Endodermal cell (in vitro differentiated cells): ENCODE measurements around the gene CTIF. TPM values are rescaled to one million over a fixed set of nuclear protein-coding genes. Genes with fewer than 3 reads are reported as not detected.

Experiments
- DNase-seq: peaks from one replicate; pipeline ENCODE4 v3.0.0-alpha.2; 2017
- H3K27ac ChIP-seq: 2 replicates; pipeline ENCODE4 v1.5.1; 2013; ENCODE audit warnings: mild to moderate bottlenecking, low read depth, low read length, moderate library complexity
- H3K27me3 ChIP-seq: 2 replicates; pipeline ENCODE4 v1.6.1; 2013; ENCODE audit warnings: mild to moderate bottlenecking, low read length, moderate library complexity; ENCODE audit not compliant: insufficient read depth, control insufficient read depth, poor library complexity, severe bottlenecking
- H3K36me3 ChIP-seq: 2 replicates; pipeline ENCODE4 v1.7.0; 2013; ENCODE audit warnings: mild to moderate bottlenecking, low read length, moderate library complexity; ENCODE audit not compliant: control insufficient read depth, insufficient read depth
- H3K4me1 ChIP-seq: one replicate; pipeline ENCODE4 v1.7.0; 2013; ENCODE audit warnings: low read length; ENCODE audit not compliant: control insufficient read depth, insufficient read depth
- H3K4me3 ChIP-seq: 2 replicates; pipeline ENCODE4 v1.5.1; 2013; ENCODE audit warnings: mild to moderate bottlenecking, low read length, moderate library complexity
- H3K9ac ChIP-seq: 2 replicates; pipeline ENCODE4 v1.6.1; 2013; ENCODE audit warnings: mild to moderate bottlenecking, low read length, moderate library complexity; ENCODE audit not compliant: poor library complexity, severe bottlenecking; ENCODE audit errors: extremely low read depth
- H3K9me3 ChIP-seq: 2 replicates; pipeline ENCODE4 v1.6.1; 2013; ENCODE audit warnings: mild to moderate bottlenecking, low read length, moderate library complexity; ENCODE audit not compliant: control insufficient read depth
- H3K27ac Mint-ChIP-seq: 2 replicates; pipeline ENCODE4 v1.8.0; 2020; ENCODE audit warnings: mixed read lengths
- H3K27me3 Mint-ChIP-seq: 2 replicates; pipeline ENCODE4 v1.8.0; 2021; ENCODE audit warnings: mild to moderate bottlenecking, mixed read lengths; ENCODE audit not compliant: insufficient read depth
- H3K36me3 Mint-ChIP-seq: 2 replicates; pipeline ENCODE4 v1.8.0; 2020; ENCODE audit warnings: low read depth, mixed read lengths
- H3K4me1 Mint-ChIP-seq: 2 replicates; pipeline ENCODE4 v1.8.0; 2020; ENCODE audit warnings: mixed read lengths
- H3K4me3 Mint-ChIP-seq: 2 replicates; pipeline ENCODE4 v1.8.0; 2020; ENCODE audit warnings: mild to moderate bottlenecking, moderate library complexity, mixed read lengths
- H3K9me3 Mint-ChIP-seq: 2 replicates; pipeline ENCODE4 v1.8.0; 2020; ENCODE audit warnings: mild to moderate bottlenecking, mixed read lengths
- WGBS, 2 experiments: methylation state at CpG; one replicate each; pipeline versions ENCODE4 v1.1.5 to v1.1.7; 2013; ENCODE audit warnings: missing lambda C conversion rate in 2 of 2, mixed read lengths in 1 of 2; ENCODE audit not compliant: insufficient coverage in 1 of 2, insufficient read length in 1 of 2; 5-methylcytosine and 5-hydroxymethylcytosine counted together
- total RNA-seq, 2 donors: library from RNA; stranded (reverse); fragmentation: NEBNext Ultra II Directional in 1 of 2; extraction: Animal tissue kit (Norgen Biotek cat#: 25700) in 1 of 2; gene quantifications; 2 replicates in 1 of 2; 3 replicates in 1 of 2; pipeline ENCODE4 v1.2.1, GENCODE V29; 2021
- TF ChIP-seq, protein P1 (sequence below): fragments of 200-600 bp; sonication (generic); conservative IDR thresholded peaks from 2 replicates; pipeline ENCODE4 v1.5.0; 2021; ENCODE audit warnings: antibody characterized with exemption, mild to moderate bottlenecking

The CTIF gene
- total RNA-seq, 2 donors from 2014 or later, result 33.8 to 41.6 TPM

DNA sequence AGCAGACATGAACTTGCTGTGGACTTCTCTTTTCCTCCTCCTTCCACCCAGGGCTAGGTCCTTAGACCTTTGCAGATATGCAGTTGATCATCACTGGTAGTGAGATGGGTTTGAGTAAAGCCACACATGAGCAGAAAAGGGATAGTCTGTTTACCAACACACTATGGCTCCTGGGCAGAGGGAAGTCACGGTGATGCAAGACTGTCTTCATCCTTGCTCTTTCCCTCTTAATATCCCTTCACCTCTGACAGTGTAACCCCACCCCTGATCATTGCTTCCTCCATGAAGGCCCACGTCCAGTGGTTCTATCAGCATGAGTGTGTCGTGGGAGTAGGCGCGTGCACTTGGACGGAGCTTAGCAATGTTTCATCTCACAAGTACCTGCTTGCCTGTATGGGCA lies 223.2 kb downstream of the CTIF start:
- H3K4me3 ChIP-seq, result no peak overlapping the region
- Mint-ChIP-seq H3K27ac (no peak overlapping the region), H3K27me3 (no peaks in the 10 kb centered on the region), H3K4me3 (no peak overlapping the region), H3K9me3 (no peaks in the 10 kb centered on the region), H3K36me3 (peaks cover 19% of the 10 kb centered on the region), H3K4me1 (peaks cover 23% of the 10 kb centered on the region)
- H3K27me3 ChIP-seq, result no peaks in the 10 kb centered on the region
- no peak for DNase-seq
- TF ChIP-seq, protein P1, sequence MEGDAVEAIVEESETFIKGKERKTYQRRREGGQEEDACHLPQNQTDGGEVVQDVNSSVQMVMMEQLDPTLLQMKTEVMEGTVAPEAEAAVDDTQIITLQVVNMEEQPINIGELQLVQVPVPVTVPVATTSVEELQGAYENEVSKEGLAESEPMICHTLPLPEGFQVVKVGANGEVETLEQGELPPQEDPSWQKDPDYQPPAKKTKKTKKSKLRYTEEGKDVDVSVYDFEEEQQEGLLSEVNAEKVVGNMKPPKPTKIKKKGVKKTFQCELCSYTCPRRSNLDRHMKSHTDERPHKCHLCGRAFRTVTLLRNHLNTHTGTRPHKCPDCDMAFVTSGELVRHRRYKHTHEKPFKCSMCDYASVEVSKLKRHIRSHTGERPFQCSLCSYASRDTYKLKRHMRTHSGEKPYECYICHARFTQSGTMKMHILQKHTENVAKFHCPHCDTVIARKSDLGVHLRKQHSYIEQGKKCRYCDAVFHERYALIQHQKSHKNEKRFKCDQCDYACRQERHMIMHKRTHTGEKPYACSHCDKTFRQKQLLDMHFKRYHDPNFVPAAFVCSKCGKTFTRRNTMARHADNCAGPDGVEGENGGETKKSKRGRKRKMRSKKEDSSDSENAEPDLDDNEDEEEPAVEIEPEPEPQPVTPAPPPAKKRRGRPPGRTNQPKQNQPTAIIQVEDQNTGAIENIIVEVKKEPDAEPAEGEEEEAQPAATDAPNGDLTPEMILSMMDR, result no peak
- 96 to 100% methylated on average over 4 to 6 of the region's 6 CpGs for WGBS, 2 experiments
- peaks cover 10% of the 10 kb centered on the region for H3K36me3 ChIP-seq
- H3K4me1 ChIP-seq, result no peaks in the 10 kb centered on the region
- no peak overlapping the region for H3K27ac ChIP-seq
- H3K9me3 ChIP-seq, result peaks cover under 1% of the 10 kb centered on the region
- H3K9ac ChIP-seq, result no peak overlapping the region

DNA sequence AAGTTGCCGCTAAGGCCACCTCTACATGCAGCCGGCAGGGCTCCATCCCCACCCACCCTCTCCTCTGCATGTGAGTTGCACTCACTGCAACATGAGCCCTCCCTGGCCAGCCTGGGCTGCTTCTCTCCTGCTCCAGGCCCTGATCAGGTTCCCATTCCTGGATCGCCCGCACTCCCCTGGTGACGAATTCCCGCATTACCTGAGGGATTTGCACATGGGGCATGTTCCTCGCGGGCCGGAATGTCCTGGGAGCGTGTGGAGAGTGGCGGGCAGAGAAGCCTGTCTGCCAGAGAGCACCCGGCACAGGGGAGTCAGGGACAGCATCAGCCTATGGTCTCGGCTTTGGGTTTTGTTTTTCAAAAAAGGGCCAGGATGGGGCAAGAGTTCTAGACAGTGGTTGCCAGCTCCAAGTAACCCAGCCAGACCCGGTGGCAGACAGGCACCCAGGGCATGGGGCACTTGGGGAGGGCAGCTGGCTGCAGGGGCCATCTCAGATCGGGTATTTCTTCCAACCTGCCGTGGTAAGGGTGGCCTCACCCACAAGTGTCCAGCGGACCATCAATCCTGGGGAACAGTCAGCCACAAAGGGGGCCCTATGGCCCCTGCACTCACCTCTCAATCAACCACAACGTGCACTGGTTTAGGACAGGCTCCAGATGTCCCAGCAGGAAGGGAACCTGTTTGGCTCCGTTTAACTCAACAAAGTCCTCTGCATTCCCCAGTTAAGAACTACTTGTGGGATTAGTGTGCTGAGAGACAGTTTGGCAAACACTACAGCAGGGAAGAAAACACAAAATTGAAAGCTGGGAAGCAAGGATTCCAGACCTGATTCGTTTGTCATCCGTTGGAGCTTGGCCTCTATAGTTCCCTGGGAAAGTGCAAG lies 224.2 kb downstream of the CTIF start:
- H3K27me3 ChIP-seq, result no peaks in the 10 kb centered on the region
- H3K9me3 ChIP-seq, result no peaks in the 10 kb centered on the region
- 89 to 90% methylated on average over 15 to 21 of the region's 21 CpGs for WGBS, 2 experiments
- Mint-ChIP-seq H3K4me3 (no peak overlapping the region), H3K36me3 (peaks cover 22% of the 10 kb centered on the region), H3K27ac (peak overlapping the region; percentile 78), H3K9me3 (no peaks in the 10 kb centered on the region), H3K4me1 (peaks cover 27% of the 10 kb centered on the region), H3K27me3 (no peaks in the 10 kb centered on the region)
- H3K9ac ChIP-seq, result no peak overlapping the region
- no peak for DNase-seq
- peaks cover 10% of the 10 kb centered on the region for H3K36me3 ChIP-seq
- TF ChIP-seq, protein P1, result no peak
- H3K4me3 ChIP-seq, result no peak overlapping the region
- no peaks in the 10 kb centered on the region for H3K4me1 ChIP-seq
- H3K27ac ChIP-seq, result no peak overlapping the region

DNA sequence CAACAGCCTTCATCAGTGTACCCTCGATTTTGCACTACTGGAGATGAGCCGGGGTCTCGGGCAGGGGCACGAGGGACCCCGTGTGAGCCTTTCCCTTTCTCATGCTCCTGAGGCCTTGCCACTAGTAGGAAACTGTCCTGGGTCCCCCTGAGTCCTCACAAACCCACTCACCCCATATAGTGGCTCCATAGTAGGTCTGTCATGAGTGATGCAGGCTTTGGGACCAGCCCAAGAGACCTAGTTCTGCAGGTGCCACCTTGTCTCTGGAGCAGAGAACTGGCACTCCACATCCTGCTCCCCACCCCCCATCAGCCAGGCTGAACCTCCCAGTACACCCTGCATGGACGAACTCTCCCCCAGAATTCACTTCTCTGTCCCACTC lies 224.9 kb downstream of the CTIF start:
- Histone ChIP-seq H3K36me3 (peaks cover 10% of the 10 kb centered on the region), H3K4me3 (no peak overlapping the region), H3K9me3 (no peaks in the 10 kb centered on the region), H3K4me1 (no peaks in the 10 kb centered on the region), H3K27ac (no peak overlapping the region), H3K27me3 (no peaks in the 10 kb centered on the region), H3K9ac (no peak overlapping the region)
- Mint-ChIP-seq H3K27ac (peak overlapping the region; percentile 78), H3K9me3 (no peaks in the 10 kb centered on the region), H3K4me1 (peaks cover 27% of the 10 kb centered on the region), H3K27me3 (no peaks in the 10 kb centered on the region), H3K36me3 (peaks cover 17% of the 10 kb centered on the region), H3K4me3 (no peak overlapping the region)
- DNase-seq, result no peak
- whole genome bisulfite sequencing, 2 experiments, result 88 to 89% methylated on average over 4 to 6 of the region's 6 CpGs
- TF ChIP-seq, protein P1, result no peak
